Breast epithelium (tissue), 3 donors: Measurements from ENCODE around the gene NGFR.

Experiments
- CTCF ChIP-seq, 3 donors: fragments of 450-650 bp; IDR thresholded peaks; one replicate each; pipeline ENCODE4 v1.5.1; 2016 to 2017; ENCODE audit warnings: antibody characterized with exemption in 3 of 3, mild to moderate bottlenecking in 3 of 3, moderate library complexity in 3 of 3
- POLR2A ChIP-seq: fragments of 450-650 bp; IDR thresholded peaks from one replicate; pipeline ENCODE4 v1.6.1; 2016; ENCODE audit warnings: antibody characterized with exemption, mild to moderate bottlenecking, moderate library complexity
- POLR2AphosphoS5 ChIP-seq, 3 donors: sonication (generic); formaldehyde crosslinking; IDR thresholded peaks; one replicate each; pipeline ENCODE4 v1.6.1; 2017; ENCODE audit warnings: antibody characterized with exemption in 3 of 3

GRCh38 chr17:49513641-49514040 is 18.5 kb downstream of the NGFR start:
- TF ChIP-seq CTCF (IDR thresholded peaks at IDR 0.05) = no peak
- TF ChIP-seq POLR2AphosphoS5 (IDR thresholded peaks at IDR 0.05) = no peak
- no peak for TF ChIP-seq POLR2A
